HTR-8/SVneo (cell line): ENCODE measurements around the gene PTGES3L.

ENCODE experiments used
- DNase-seq: peaks from one replicate; pipeline ENCODE4 v3.0.0; 2011; ENCODE audit warnings: low spot score, mixed read lengths; ENCODE audit not compliant: insufficient read length
- FAIRE-seq: peaks from 2 replicates; lab custom pipeline; 2011; peaks lifted over from hg19 to GRCh38; lab: Jason Lieb, UNC

PTGES3L gene

GRCh38 chr17:42979511-42980273 lies at the start of gene PTGES3L:
Gene PTGES3L (minus strand): TSS chr17:42980080. CDS start chr17:42980053, 27 bp downstream.
- DNase-seq (peak; percentile 68), FAIRE-seq (peak; percentile 36)

GRCh38 chr17:43028221-43028861 lies 48.5 kb upstream of the PTGES3L start:
- no peak for DNase-seq
- peak; percentile 62 for FAIRE-seq

- FAIRE-seq = no peak
- DNase-seq = no peak
Observed at GRCh38 chr17:43027091-43028032, 47.5 kb upstream of the PTGES3L start.

GRCh38 chr17:43026595-43026994 lies 46.7 kb upstream of the PTGES3L start:
- DNase-seq (no peak), FAIRE-seq (no peak)

- peak; percentile 35 for DNase-seq
- FAIRE-seq = peak; percentile 23
Observed at GRCh38 chr17:43025766-43026537, 46.1 kb upstream of the PTGES3L start.

- DNase-seq = peak; percentile 33
- FAIRE-seq = peak; percentile 69
Observed at GRCh38 chr17:43025290-43025657, 45.4 kb upstream of the PTGES3L start.

- DNase-seq = peak; percentile 99
- FAIRE-seq = peak; percentile 94
Observed at GRCh38 chr17:43024407-43025289, 44.8 kb upstream of the PTGES3L start, which contains the start of gene RND2. Gene RND2 (plus strand): TSS chr17:43025231. CDS start chr17:43025348, 117 bp downstream.

GRCh38 chr17:43021741-43022512 lies 42.0 kb upstream of the PTGES3L start, which contains the start of gene VAT1:
Gene VAT1 (minus strand): TSS chr17:43022385. CDS start chr17:43022322, 63 bp downstream.
- FAIRE-seq = peak; percentile 86

GRCh38 chr17:43020789-43021740 lies 41.2 kb upstream of the PTGES3L start:
- FAIRE-seq (peak; percentile 91), DNase-seq (peak; percentile 91)

More at GRCh38 chr17:43021741-43022512, 42.0 kb upstream of the PTGES3L start, which contains the start of gene VAT1:
- DNase-seq = peak; percentile 89

GRCh38 chr17:43020030-43020621 lies 40.2 kb upstream of the PTGES3L start:
- DNase-seq = no peak
- no peak for FAIRE-seq

- no peak for FAIRE-seq
- no peak for DNase-seq
Observed at GRCh38 chr17:43019418-43019817, 39.5 kb upstream of the PTGES3L start.

GRCh38 chr17:43018932-43019331 lies 39.1 kb upstream of the PTGES3L start:
- no peak for FAIRE-seq
- no peak for DNase-seq

GRCh38 chr17:43018008-43018853 lies 38.4 kb upstream of the PTGES3L start:
- DNase-seq (no peak), FAIRE-seq (peak; percentile 81)

- no peak for FAIRE-seq
Observed at GRCh38 chr17:43016216-43016615, 36.3 kb upstream of the PTGES3L start.

GRCh38 chr17:43015579-43015978 lies 35.7 kb upstream of the PTGES3L start:
- no peak for DNase-seq
- FAIRE-seq = no peak

More at GRCh38 chr17:43016216-43016615, 36.3 kb upstream of the PTGES3L start:
- DNase-seq = no peak
